ENCODE measurements around the gene PABPN1L. TPM values are rescaled to one million over a fixed set of nuclear protein-coding genes. Genes with fewer than 3 reads are reported as not detected.

PABPN1L gene
- total RNA-seq, 1 experiment from 2014 or later: not detected

GRCh38 chr16:88822281-88823040 is 44.0 kb downstream of the PABPN1L start:
- peaks cover 24% of the 10 kb centered on the region for H3K36me3 Mint-ChIP-seq (ENCODE audit: insufficient read depth, unreplicated experiment)
- H3K27ac Mint-ChIP-seq (ENCODE audit: unreplicated experiment): no peak overlapping the region
- no peaks in the 10 kb centered on the region; the same call in 1 of the 2 replicates for H3K36me3 ChIP-seq (ENCODE audit: control insufficient read depth, insufficient read depth, low read length)
- no peak for DNase-seq
- H3K4me1 ChIP-seq: no peaks in the 10 kb centered on the region
- no peak overlapping the region for H3K4me3 ChIP-seq (ENCODE audit: low read depth, low read length)
- no peaks in the 10 kb centered on the region for H3K27me3 ChIP-seq (replicated peaks; ENCODE audit: control insufficient read depth, insufficient read depth, low read length)
- TF ChIP-seq, protein P1, sequence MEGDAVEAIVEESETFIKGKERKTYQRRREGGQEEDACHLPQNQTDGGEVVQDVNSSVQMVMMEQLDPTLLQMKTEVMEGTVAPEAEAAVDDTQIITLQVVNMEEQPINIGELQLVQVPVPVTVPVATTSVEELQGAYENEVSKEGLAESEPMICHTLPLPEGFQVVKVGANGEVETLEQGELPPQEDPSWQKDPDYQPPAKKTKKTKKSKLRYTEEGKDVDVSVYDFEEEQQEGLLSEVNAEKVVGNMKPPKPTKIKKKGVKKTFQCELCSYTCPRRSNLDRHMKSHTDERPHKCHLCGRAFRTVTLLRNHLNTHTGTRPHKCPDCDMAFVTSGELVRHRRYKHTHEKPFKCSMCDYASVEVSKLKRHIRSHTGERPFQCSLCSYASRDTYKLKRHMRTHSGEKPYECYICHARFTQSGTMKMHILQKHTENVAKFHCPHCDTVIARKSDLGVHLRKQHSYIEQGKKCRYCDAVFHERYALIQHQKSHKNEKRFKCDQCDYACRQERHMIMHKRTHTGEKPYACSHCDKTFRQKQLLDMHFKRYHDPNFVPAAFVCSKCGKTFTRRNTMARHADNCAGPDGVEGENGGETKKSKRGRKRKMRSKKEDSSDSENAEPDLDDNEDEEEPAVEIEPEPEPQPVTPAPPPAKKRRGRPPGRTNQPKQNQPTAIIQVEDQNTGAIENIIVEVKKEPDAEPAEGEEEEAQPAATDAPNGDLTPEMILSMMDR (IDR thresholded peaks at IDR 0.05; ENCODE audit: insufficient read depth in 1 of 2, low read depth in 1 of 2, low read length in 1 of 2, severe bottlenecking in 1 of 2, unreplicated experiment in 1 of 2): no peak
- no peak overlapping the region for H3K4me3 Mint-ChIP-seq (ENCODE audit: unreplicated experiment)
- ChIA-PET CTCF (interaction anchor here (1.1 kb wide), 1 partner anchor 85 kb away, joined by 4 read pairs; no protein-coding TSS in a partner anchor), POLR2A (no interaction called here)
- H3K9me3 ChIP-seq: no peaks in the 10 kb centered on the region
- H3K9me3 Mint-ChIP-seq (ENCODE audit: unreplicated experiment): no peaks in the 10 kb centered on the region
- BruUV-seq (replicated peaks): no TSS peak
- no peaks in the 10 kb centered on the region for H3K27me3 Mint-ChIP-seq (ENCODE audit: insufficient read depth, unreplicated experiment)
- H3K4me1 Mint-ChIP-seq (ENCODE audit: low read depth, unreplicated experiment): no peaks in the 10 kb centered on the region
- intact Hi-C loops (cut with micrococcal nuclease; ENCODE audit: unreplicated experiment): no loop called here

DNA sequence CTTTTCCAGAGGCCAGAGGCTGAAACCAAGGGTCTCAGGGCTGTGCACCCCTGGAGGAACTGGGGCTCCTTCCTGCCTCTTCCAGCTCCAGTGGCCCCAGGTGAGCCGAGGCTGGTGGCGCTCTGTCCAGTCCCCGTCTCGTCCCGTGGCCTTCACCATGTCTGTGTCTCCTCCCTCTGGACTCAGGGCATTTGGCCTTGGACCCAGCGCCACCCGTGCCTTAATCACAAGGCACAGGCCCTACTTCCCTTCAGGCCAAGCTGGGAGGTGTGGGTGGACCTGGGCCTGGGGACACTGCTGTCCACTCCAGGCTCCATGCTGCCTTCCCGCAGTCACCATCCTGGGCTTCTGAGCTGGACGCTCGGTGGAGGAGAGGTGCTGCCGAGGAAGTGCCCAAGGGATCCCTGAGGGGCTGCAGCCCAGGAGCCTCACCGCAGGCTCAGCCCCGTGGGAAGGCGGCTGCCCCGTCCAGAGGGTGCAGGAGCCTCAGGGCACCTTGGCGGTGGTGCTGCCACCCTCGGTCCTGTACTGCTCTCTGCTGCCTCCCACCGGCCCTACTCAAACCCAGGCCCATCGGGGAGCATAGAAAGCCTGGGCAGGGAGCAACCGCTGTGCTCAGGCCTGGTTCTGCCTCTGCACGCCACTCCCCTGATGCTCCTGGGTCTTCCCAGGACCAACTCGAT is 45.2 kb downstream of the PABPN1L start:
- Mint-ChIP-seq H3K4me1 (ENCODE audit: low read depth, unreplicated experiment) (no peaks in the 10 kb centered on the region), H3K36me3 (ENCODE audit: insufficient read depth, unreplicated experiment) (peaks cover 36% of the 10 kb centered on the region), H3K4me3 (ENCODE audit: unreplicated experiment) (no peak overlapping the region), H3K27ac (ENCODE audit: unreplicated experiment) (no peak overlapping the region), H3K27me3 (ENCODE audit: insufficient read depth, unreplicated experiment) (no peaks in the 10 kb centered on the region), H3K9me3 (ENCODE audit: unreplicated experiment) (no peaks in the 10 kb centered on the region)
- CTCF ChIA-PET: interaction anchor here (1.1 kb wide), 1 partner anchor 84 kb away, joined by 4 read pairs; no protein-coding TSS in a partner anchor
- Histone ChIP-seq H3K27me3 (replicated peaks; ENCODE audit: control insufficient read depth, insufficient read depth, low read length) (no peaks in the 10 kb centered on the region), H3K4me1 (no peaks in the 10 kb centered on the region), H3K4me3 (ENCODE audit: low read depth, low read length) (no peak overlapping the region), H3K36me3 (ENCODE audit: control insufficient read depth, insufficient read depth, low read length) (no peaks in the 10 kb centered on the region; the same call in 1 of the 2 replicates), H3K9me3 (no peaks in the 10 kb centered on the region)
- BruUV-seq (replicated peaks): no TSS peak
- TF ChIP-seq, protein P1 (IDR thresholded peaks at IDR 0.05; ENCODE audit: insufficient read depth in 1 of 2, low read depth in 1 of 2, low read length in 1 of 2, severe bottlenecking in 1 of 2, unreplicated experiment in 1 of 2): no peak
- DNase-seq: no peak
- intact Hi-C loops (cut with micrococcal nuclease; ENCODE audit: unreplicated experiment): no loop called here
- POLR2A ChIA-PET: no interaction called here

DNA sequence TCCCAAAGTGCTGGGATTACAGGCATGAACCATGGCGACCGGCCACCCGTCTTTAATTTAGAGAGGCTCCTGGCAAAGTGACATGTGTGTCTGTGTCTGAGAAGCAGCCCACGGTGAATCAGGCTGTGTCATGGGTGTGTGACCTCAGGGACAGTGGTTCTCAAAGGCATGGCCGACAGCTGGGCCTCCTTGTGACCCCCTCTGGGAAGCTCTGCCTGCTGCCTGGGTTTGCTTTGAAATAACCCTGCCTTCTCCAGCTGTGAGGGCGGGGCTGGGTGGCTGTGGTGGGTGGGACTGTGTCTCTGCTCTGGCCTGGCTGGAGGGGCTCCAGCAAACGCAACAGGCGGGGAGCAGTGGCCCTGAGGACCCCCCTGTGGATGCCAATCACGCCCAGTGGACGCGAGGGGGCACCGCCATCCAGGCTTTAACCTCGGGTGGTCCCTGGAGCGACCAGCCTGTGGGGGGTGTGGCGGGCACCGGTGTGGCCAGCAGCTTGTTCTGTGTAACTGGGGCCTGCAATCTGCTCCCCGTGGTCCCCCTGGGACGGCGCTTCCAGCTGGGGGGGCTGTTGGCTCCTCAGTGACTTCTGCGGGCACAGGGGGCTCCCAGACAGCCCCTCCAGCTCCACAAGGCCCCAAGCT is 46.0 kb downstream of the PABPN1L start:
- ChIA-PET POLR2A (no interaction called here), CTCF (interaction anchor here (0.7 kb wide), 1 partner anchor 44 kb away, joined by 3 read pairs; no protein-coding TSS in a partner anchor)
- TF ChIP-seq, protein P1 (IDR thresholded peaks at IDR 0.05; ENCODE audit: insufficient read depth in 1 of 2, low read depth in 1 of 2, low read length in 1 of 2, severe bottlenecking in 1 of 2, unreplicated experiment in 1 of 2): no peak
- no peaks in the 10 kb centered on the region for H3K27me3 Mint-ChIP-seq (ENCODE audit: insufficient read depth, unreplicated experiment)
- Histone ChIP-seq H3K27me3 (replicated peaks; ENCODE audit: control insufficient read depth, insufficient read depth, low read length) (no peaks in the 10 kb centered on the region), H3K9me3 (no peaks in the 10 kb centered on the region), H3K4me1 (no peaks in the 10 kb centered on the region), H3K36me3 (ENCODE audit: control insufficient read depth, insufficient read depth, low read length) (no peaks in the 10 kb centered on the region; the same call in 1 of the 2 replicates), H3K4me3 (ENCODE audit: low read depth, low read length) (no peak overlapping the region)
- no peak overlapping the region for H3K4me3 Mint-ChIP-seq (ENCODE audit: unreplicated experiment)
- H3K27ac Mint-ChIP-seq (ENCODE audit: unreplicated experiment): no peak overlapping the region
- intact Hi-C loops (cut with micrococcal nuclease; ENCODE audit: unreplicated experiment): no loop called here
- no peaks in the 10 kb centered on the region for H3K9me3 Mint-ChIP-seq (ENCODE audit: unreplicated experiment)
- DNase-seq: no peak
- no TSS peak for BruUV-seq (replicated peaks)
- H3K36me3 Mint-ChIP-seq (ENCODE audit: insufficient read depth, unreplicated experiment): peaks cover 38% of the 10 kb centered on the region
- H3K4me1 Mint-ChIP-seq (ENCODE audit: low read depth, unreplicated experiment): no peaks in the 10 kb centered on the region
